ENCODE results near the gene SPTBN4.

The SPTBN4 gene

DNA sequence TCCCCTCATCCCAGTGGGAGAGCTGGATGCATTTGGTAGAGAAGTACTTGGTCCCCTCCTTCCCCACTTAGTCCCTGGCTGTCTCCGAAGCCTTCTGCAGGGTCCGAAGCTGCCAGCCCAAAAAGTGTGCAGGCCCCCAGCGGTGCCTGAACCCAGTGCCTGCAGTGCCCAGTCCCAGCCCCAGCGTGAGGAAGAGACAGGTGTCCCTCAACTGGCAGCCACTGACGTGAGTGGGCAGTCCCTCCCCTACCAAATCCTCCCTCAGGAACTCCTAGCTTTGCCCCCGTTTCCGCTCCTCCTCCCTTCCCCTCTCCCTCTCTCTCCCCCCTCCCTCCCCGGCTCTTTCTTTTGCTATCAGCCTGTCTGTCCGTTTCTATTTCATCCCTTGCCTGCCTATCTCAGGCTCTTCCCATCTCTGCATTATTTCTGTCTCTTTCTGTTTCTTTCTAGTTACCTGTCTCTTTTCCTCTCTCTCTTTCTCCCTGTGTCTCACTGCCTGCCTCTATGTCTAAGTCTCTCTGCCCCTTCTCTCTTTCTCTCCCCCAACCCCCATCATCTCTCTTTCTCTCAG is 132.6 kb downstream of the SPTBN4 start:
- ChIA-PET CTCF (interaction anchor here (0.7 to 1.5 kb wide), 7 partner anchors 36 to 460 kb away, joined by 3 to 6 read pairs (median 5); no protein-coding TSS in a partner anchor), POLR2A (ENCODE audit: low non-redundant PET) (no interaction called here)
- peak overlapping the region; percentile 99 for H3K27ac ChIP-seq
- no peak for DNase-seq (ENCODE audit: low spot score)
- no peak for TF ChIP-seq CTCF (conservative IDR thresholded peaks at IDR 0.05; ENCODE audit: low read depth)

- POLR2A ChIA-PET (ENCODE audit: low non-redundant PET): no interaction called here
- no peak for DNase-seq (ENCODE audit: low spot score)
- CTCF ChIA-PET: interaction anchor here (0.6 to 1.7 kb wide), 9 partner anchors 34 to 461 kb away, joined by 3 to 6 read pairs (median 3); partner anchors contain the start of gene ACTMAP
- no peak for TF ChIP-seq CTCF (conservative IDR thresholded peaks at IDR 0.05; ENCODE audit: low read depth)
- H3K27ac ChIP-seq: peak overlapping the region; percentile 99
Observed at GRCh38 chr19:40599902-40600569, 133.2 kb downstream of the SPTBN4 start.

DNA sequence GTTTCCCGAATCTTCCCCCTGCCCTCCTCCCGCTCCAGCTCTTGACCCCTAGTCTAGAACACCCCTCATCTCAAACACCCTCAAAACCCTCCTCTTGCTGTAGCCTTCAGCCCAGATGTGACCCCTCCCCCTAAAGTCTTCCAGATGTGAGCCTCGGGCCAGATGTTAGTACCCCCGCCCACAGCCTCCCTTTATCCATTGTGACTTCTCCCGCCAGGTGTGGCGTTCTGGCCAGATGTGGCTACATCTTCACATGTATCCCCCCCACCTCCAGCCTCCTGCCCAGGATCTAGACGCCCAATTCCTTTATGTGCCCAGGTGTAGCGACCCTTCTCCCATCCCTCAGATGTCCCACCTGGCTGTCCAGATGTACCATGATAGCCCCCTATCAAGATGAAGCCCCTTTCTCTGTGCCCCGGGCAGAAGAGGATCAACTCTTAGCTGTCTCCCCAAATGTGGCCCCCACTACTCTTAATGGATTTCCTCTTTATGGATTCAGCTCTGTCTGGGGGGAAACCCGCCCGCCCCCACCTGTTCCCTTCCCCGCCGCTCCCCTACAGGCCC is 133.9 kb downstream of the SPTBN4 start:
- no peak for DNase-seq (ENCODE audit: low spot score)
- no peak for TF ChIP-seq CTCF (conservative IDR thresholded peaks at IDR 0.05; ENCODE audit: low read depth)
- peak overlapping the region; percentile 99 for H3K27ac ChIP-seq
- ChIA-PET POLR2A (ENCODE audit: low non-redundant PET) (no interaction called here), CTCF (interaction anchor here (0.6 to 1.7 kb wide), 8 partner anchors 33 to 461 kb away, joined by 3 to 6 read pairs (median 4); partner anchors contain the start of gene ACTMAP)

DNA sequence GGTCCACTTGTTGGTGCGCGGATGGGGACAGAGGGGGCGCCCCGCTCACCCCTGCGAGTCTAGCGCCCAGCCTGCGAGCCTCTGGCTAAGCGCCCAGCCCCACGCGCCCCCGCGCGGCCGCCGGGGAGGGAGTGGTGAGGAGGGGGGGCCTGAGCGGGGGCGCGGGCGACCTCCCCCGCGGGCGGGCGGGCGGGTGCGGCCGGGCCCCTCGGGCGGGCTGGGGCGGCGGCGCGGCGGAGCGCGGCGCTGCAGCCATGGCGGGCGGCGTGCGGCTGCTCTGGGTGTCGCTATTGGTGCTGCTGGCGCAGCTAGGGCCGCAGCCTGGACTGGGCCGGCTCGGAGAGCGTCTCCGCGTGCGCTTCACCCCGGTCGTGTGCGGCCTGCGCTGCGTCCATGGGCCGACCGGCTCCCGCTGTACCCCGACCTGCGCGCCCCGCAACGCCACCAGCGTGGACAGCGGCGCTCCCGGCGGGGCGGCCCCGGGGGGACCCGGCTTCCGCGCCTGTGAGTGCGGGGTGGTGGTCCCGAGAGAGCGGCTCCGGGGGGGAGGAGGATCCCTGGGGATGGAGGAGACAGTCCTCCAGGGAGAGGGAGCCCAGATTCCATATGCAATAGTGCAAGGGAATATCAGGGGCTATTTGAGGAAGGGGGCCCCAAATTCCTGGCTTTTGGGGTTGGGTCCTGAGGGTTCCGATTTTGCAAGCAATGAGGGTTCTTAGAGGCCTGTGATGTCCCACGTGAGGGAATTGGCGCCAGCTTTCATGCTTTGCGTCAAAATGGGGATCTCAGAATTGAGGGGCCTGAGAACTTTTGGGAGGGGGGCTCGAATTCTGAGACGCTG is 134.6 kb downstream of the SPTBN4 start, which contains the start of gene LTBP4:
Gene LTBP4, plus strand, starts transcription at position 236 of the 841 bp plus-strand sequence. Its CDS starts 19 bp downstream, at position 255.
- POLR2A ChIA-PET (ENCODE audit: low non-redundant PET): no interaction called here
- DNase-seq (ENCODE audit: low spot score): no peak
- CTCF ChIA-PET: interaction anchor here (0.6 to 1.7 kb wide), 7 partner anchors 13 to 161 kb away, joined by 3 to 6 read pairs (median 3); partner anchors contain the start of gene ACTMAP
- peak; percentile 30; the same call in 1 of the 2 replicates for TF ChIP-seq CTCF (conservative IDR thresholded peaks at IDR 0.05; ENCODE audit: low read depth)
- peak within 1 kb of the TSS; percentile 99 for H3K27ac ChIP-seq

- no peak for TF ChIP-seq CTCF (conservative IDR thresholded peaks at IDR 0.05; ENCODE audit: low read depth)
- CTCF ChIA-PET: interaction anchor here (0.6 to 1.8 kb wide), 9 partner anchors 13 to 184 kb away, joined by 3 to 8 read pairs (median 5); no protein-coding TSS in a partner anchor
- DNase-seq (ENCODE audit: low spot score): no peak
- POLR2A ChIA-PET (ENCODE audit: low non-redundant PET): interaction anchor here (0.5 to 2.6 kb wide), 4 partner anchors 11 to 1039 kb away, joined by 3 to 10 read pairs (median 7); no protein-coding TSS in a partner anchor
- peak overlapping the region; percentile 99 for H3K27ac ChIP-seq
Observed at GRCh38 chr19:40603071-40603388, 136.2 kb downstream of the SPTBN4 start.

All from RWPE1 (cell line).